ENCODE data around the gene LRIT2. TPM values are rescaled to one million over a fixed set of nuclear protein-coding genes. Genes with fewer than 3 reads are reported as not detected.

The LRIT2 gene
- total RNA-seq, 1 experiment from 2014 or later = not detected

GRCh38 chr10:84177541-84178141 is 47.7 kb downstream of the LRIT2 start:
- peaks cover 3% of the 10 kb centered on the region for H3K27me3 Mint-ChIP-seq (ENCODE audit: low read depth)
- H4K8ac ChIP-seq (replicated peaks; ENCODE audit: insufficient read length, low read depth, low read length) = no peak overlapping the region
- H4K5ac ChIP-seq (ENCODE audit: insufficient read length, low read depth, low read length) = no peak overlapping the region
- H3K4ac ChIP-seq (ENCODE audit: low read depth, low read length) = no peak overlapping the region
- no peak overlapping the region for H3K9ac ChIP-seq (ENCODE audit: extremely low read depth, insufficient read length, low read length)
- no CpG with 5 or more reads among the region's 8 CpGs for WGBS (ENCODE audit: extremely low coverage, insufficient read length, low lambda C conversion rate)
- H2BK15ac ChIP-seq (ENCODE audit: low read depth, low read length) = no peak overlapping the region
- H3T11ph ChIP-seq (ENCODE audit: low read length) = no peak overlapping the region
- no peaks in the 10 kb centered on the region; the same call in 1 of the 2 replicates for H3K27me3 ChIP-seq (ENCODE audit: insufficient read depth, low read length)
- H4K91ac ChIP-seq (ENCODE audit: insufficient read length, low read depth, low read length) = no peak overlapping the region
- no peak overlapping the region for H3K4me3 Mint-ChIP-seq
- no peaks in the 10 kb centered on the region for H3K79me1 ChIP-seq (ENCODE audit: insufficient read depth, low read depth, low read length, poor library complexity, severe bottlenecking)
- H2BK5ac ChIP-seq (ENCODE audit: insufficient read length, low read length) = no peak overlapping the region
- H3K56ac ChIP-seq (ENCODE audit: insufficient read length, low read depth, low read length) = no peak overlapping the region
- peaks cover 0 to 8% (median 3%) of the 10 kb centered on the region in 3 experiments; a peak in 4 of 7 replicates for H3K36me3 Mint-ChIP-seq (ENCODE audit: insufficient read depth in 1 of 3, low read depth in 3 of 3)
- H3K18ac ChIP-seq (ENCODE audit: insufficient read length, low read depth, low read length) = no peak overlapping the region
- peaks cover 3% of the 10 kb centered on the region; the same call in 1 of the 2 replicates for H3K4me1 ChIP-seq (ENCODE audit: insufficient read depth, low read length)
- H2BK12ac ChIP-seq (ENCODE audit: insufficient read length, low read depth, low read length) = no peak overlapping the region
- H3K27ac Mint-ChIP-seq = no peak overlapping the region
- H3K4me1 Mint-ChIP-seq = no peaks in the 10 kb centered on the region
- H4K20me1 ChIP-seq (ENCODE audit: control insufficient read depth, insufficient read depth, insufficient read length) = no peaks in the 10 kb centered on the region
- no peak overlapping the region for H2AK5ac ChIP-seq (ENCODE audit: insufficient read length, low read length)
- H3K79me2 ChIP-seq (ENCODE audit: insufficient read depth, low read length) = no peaks in the 10 kb centered on the region
- no peak overlapping the region for H2BK120ac ChIP-seq (ENCODE audit: low read depth, low read length, poor library complexity, severe bottlenecking)
- no peak overlapping the region for H2BK20ac ChIP-seq (ENCODE audit: low read depth, low read length, poor library complexity, severe bottlenecking)
- TF ChIP-seq CTCF (conservative IDR thresholded peaks at IDR 0.05) = no peak
- H3K9me3 ChIP-seq (ENCODE audit: control insufficient read depth, low read depth, low read length) = no peaks in the 10 kb centered on the region
- peaks cover 7 to 10% of the 10 kb centered on the region in 2 experiments; a peak in 4 of 5 replicates for H3K9me3 Mint-ChIP-seq
- DNase-seq = no peak
- H2AFZ ChIP-seq (ENCODE audit: low read length) = no peak overlapping the region
- H3K27ac ChIP-seq (ENCODE audit: insufficient read length, low read depth, low read length) = no peak overlapping the region
- H3K23me2 ChIP-seq (ENCODE audit: insufficient read length, low read depth, low read length, poor library complexity, severe bottlenecking) = no peaks in the 10 kb centered on the region
- H3K4me2 ChIP-seq (ENCODE audit: insufficient read depth, insufficient read length, low read length) = no peak overlapping the region
- H3K14ac ChIP-seq (ENCODE audit: insufficient read depth, low read length) = no peak overlapping the region
- H3K23ac ChIP-seq (ENCODE audit: insufficient read length, low read depth, low read length) = no peak overlapping the region

Measured in H9 (cell line).